Activated T-helper 1 cell treated with Interleukin-2 at 50 U/mL for 16 hours (primary cell): Measurements from ENCODE around the gene L1CAM.

Experiments
- DNase-seq: peaks from one replicate; pipeline ENCODE4 v3.0.0-alpha.2; 2020; ENCODE audit warnings: low read depth

L1CAM gene

DNA sequence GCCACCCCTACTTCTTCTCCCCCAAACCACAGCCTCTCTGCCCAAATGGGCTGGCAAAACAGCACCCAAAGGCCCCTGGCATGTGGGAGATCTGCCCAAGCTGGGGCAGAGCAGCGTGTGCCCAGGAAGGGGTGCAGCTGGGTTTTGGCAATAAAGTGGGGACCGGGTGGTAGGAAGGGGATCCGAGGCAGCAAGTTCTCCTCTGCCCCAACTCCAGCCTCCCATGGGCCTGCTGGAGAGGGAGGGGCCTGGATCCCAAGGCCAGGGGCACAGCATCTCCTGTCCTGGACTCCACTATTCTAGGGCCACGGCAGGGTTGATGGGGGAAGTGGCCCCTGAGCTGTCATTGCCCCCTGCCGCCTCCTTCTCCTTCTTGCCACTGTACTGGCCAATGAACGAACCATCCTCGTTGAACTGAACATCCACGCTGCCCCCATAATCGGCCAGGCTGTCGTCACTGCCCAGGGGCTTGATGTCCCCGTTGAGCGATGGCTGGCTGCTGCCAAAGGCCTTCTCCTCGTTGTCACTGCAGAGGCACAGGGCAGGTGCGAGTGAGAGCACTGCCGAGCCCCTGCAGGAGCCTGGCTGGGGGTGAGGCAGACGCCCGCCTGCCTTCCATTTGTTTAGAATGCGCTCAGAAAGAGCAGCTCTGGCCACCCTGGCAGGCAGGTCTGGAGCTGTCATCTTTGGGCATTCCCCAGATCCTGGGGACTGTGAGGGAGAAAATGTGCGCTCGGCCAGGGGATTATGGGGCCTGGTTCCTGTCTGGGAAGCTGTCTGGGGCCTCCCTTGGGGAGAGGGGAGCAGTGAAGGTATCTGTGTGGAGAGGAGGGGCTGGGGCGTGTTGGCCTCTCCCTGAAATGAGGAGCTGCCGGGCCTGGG, 23.4 kb downstream of the L1CAM start:
- DNase-seq: no peak

DNA sequence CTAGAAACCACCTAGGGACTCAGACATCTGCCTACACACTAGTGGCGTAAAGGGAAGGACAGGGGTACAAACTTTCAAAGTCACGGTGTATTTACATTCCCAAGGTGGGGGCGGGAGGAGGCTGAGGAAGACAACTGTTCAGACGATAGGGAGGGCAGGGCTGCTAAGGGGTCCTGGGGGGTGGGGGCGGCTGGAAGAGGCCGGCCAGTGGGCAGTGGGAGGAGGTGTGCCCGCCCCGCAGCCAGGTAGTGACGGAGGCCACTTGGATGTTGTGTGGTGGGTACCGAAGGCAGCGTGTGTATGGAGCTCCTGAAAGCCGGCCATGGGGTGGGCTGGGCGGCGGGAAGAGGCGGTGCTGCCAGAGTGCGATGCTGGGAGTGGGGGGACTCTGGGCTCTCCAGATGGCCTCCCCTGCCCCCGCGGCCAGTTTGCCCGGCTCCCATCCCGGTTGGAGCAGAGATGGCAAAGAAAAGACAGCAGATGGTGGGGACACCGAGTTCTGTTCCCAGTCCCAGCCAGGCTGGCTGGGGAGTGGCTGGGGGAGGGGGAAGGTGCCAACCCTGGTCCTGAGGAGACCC, 24.2 kb downstream of the L1CAM start:
- DNase-seq: no peak

DNA sequence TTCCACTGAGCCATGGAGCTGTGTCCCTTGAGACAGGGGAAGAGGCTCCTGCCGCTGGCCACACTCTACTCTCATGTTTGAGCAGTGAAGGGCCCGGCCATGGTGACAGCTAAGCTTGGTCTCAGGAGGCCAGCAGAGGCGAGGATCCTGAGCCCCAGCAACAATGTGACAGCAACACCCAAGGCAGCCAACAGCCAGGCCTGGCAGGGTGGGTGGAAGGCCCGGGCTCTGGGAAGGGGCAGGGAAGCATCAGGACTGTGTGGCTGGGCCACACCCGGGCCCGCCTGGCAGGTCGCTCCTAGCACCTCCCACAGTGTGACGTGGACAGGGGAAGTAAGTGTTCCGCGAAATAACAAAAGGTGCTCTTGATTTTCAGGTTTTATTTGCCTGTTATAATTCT, 24.8 kb downstream of the L1CAM start:
- DNase-seq: no peak

DNA sequence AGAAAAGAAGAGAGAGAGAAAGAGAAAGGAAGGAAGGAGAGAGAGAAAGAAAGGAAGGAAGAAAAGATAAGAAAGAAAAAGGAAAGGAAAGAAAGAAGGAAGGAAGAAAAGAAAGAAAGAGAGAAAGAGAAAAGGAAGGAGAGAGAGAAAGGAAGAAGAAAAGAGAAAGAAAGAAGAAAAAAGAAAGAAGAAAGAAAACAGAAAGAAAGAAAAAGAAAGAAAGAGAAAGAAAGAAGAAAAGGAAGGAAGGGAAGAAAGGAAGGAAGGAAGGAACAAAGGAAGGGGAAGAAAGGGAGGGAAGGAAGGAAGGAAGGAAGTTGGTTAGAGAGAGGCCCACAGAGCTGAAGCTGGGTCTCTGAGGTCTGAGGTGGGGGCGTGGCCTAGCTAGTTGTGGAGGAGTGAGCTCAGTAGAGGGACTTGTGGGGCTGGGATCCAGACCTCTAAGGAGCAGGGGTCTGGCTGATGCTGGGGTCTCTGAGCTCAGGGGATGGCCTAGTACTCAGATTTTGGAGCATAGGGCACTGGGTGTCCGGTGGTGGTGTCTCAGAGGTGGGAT, 28.5 kb downstream of the L1CAM start:
- DNase-seq: no peak

DNA sequence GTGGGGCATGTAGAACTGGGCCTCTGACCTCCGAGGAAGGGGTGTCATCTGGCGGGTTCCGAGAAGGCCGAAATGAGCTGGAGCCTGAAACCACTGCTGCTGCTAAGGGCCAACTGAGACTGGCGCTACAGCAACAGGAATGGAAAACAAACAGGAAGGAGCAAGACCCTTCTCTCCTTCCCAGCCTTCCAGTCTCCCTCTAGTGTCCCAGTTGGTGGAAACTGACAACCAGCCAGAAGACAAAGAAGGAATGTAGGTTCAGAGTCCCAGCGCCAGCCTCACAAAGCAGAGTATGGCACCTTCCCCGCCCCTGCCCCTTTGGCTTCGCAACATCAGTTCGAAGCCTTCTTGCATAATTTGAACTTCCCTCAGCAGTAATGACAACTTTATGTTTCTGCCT, 31.3 kb downstream of the L1CAM start:
- no peak for DNase-seq

DNA sequence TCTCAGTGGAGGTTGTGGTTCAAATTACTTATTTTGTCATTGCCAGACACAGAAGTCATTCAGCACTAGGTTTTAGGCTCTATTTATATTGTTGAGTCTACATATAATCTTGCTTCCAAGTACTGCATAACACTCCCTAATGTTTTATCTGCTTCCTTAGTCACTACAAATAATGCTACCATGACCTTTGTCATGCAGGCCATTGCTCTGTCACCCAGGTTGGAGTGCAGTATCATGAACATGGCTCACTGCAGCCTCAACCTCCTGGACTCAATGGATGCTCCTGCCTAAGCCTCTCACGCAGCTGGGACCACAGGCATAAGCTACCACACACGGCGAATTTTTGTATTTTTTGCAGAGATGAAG, 32.1 kb downstream of the L1CAM start:
- DNase-seq: no peak

DNA sequence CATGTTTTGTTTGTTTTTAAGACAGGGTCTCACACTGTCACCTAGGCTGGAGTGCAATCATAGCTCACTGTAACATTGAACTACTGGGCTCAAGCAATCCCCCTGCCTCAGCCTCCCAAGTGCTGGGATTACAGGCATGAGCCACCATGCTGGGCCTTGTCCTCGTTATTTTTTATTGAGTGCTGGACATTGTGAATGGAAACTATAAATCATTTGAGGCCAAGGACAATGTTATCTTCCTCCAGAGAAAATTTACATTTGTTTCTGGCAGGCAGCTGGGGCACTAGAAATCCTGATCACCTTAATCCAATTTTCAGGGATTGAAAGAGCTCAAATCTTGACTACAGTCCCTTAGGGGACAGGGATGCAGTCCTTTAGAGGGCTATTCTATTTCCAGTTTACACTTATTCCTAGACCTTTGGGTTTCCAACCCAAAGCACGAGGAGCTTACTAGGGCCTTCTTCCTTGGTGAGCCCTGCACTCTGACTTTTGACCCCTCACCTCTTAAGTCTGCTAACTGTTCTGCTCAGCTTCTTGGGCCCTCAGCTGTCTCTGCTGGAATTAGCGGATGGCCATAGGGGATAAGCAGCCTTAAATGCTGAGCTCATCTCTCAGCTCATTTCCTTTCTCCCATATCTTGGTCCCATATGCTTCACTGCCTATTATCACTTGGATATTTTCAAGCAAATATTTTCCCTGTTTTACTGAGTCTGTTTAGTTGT, 32.6 kb downstream of the L1CAM start:
- DNase-seq: no peak

DNA sequence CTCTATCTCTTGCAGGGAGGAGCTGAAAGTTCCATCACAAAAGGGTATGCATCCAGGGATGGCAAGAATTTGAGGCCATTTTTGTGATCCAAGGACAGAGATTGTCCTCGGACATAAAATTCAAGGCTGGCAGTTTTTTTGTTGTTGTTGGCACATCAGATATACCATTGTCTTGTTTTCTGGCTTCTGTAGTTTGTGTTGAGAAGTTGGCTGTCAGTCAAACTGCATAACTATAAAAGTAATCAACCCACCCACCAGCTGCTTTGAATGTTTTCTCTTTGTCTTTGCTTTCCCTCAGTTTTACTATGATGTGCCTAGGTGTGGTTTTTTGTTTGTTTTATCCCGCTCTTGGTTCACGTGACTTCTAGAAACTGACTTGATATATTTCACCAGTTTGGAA, 34.0 kb downstream of the L1CAM start:
- DNase-seq: no peak

DNA sequence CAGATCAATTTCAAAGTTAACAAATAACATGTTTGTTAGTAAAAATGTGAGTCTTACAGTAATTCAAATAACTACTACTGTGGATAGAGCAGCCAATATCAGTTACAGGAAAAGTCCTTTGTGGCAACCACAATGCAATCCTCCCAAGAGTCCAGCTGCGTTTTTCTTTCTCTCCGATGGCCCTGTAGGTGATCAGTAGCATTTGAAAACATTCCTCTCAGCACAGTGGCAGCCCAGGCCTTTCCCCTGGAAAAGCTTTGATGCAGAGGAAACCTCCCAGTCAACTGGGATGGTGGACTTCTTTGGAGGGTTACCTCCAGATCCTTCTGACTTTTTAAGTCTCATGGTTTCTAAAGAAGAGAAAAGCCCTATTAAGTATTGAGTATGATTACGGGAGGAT, 37.6 kb downstream of the L1CAM start:
- DNase-seq: no peak

DNA sequence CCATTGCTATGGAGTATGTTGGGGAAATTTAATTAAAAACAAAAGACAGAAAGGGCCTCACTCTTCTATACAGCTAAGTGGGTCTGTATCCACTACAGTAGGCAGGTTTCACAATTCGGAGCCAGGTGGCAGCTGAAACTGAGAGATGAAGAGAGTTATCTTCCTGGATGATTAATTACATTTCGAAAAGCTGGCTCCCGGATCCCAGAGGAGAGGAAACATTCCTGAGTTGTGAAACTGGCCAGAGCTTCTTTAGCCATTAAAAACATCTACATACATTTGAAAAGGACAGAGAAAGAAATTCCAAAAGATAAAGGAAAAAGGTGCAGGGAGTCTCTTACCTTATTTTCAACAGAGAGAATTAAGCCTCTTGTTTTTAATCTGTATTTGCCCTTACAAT, 40.1 kb downstream of the L1CAM start:
- no peak for DNase-seq

DNA sequence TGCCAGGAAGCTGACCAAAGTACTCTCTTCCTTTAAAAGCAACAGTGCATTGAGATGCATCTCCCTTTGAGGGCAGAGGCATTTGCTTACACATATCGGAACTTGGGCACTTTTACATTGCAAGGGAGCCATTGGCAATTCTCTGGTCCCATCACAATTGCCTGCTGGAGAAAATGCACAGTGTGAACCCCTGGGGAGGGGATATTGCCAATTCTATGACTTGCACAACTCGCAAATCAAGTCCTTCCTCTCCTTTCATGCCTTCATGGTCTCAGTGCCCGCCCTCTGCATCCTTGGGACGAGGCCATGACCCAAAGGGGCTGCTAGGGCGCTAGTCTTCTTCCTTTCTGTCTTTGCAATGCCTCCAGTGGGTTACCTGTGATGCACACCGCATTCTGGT, 40.8 kb downstream of the L1CAM start:
- DNase-seq: no peak

DNA sequence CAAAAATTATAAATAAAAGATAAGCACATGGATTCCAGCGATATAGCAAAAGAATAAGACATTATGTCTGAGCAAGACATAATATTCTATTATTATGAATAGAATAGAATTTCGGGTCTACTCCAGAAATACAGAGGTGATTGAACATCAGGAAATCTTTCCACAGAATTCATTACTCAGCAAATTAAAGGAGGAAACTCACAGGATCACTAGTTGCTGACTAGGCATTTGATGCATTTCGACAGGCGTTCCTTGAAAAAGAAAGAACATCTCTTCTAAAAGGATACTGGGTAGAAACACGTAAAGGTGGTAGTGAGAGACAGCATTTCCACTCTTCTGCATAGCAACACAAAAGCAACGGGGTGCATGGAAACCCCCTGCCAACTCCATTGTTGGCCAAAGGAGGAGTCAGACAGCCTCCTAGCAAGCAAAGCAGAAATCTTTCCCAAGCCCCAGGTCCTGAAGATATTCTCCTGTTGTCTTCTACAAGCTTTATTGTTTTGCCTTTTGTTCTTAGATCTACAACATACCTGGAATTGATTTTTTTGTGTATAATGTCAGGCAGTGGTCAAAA, 41.4 kb downstream of the L1CAM start:
- no peak for DNase-seq

DNA sequence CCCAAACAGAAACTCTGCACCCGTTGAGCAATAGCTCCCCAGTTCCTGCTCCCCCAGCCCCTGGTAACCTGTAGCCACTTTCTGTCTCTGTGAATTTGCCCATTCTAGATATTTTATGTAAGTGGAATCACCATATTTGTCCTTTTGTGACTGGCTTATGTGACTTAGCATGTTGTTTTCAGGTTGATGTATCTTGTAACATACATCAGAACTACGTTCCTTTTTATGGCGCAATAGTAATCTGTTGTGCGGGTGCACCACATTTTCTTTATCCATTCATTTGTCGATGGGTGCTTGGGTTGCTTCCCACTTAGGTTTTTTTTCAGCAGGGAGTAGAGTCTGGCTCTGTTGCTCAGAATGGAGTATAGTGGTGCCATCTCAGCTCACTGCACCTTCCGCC, 49.1 kb downstream of the L1CAM start:
- no peak for DNase-seq

DNA sequence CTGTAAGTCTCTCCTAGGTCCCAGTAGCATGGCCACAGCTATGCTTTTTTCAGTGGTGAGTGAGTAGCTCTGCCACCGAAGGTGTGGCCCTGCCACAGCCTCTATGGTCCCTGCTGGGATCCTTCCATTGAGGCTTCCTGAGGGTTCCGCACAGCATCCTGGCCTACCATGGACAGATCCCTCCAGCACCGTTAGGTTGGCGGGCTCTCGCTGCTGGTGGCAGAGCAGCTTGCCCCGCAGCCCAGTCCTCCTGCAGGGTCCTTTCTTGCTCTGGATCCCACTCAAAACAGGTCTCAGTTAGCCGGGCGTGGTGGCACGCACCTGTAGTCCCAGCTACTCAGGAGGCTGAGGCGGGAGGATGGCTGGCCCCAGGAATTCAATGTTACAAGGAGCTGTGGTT, 53.2 kb downstream of the L1CAM start:
- DNase-seq: no peak

DNA sequence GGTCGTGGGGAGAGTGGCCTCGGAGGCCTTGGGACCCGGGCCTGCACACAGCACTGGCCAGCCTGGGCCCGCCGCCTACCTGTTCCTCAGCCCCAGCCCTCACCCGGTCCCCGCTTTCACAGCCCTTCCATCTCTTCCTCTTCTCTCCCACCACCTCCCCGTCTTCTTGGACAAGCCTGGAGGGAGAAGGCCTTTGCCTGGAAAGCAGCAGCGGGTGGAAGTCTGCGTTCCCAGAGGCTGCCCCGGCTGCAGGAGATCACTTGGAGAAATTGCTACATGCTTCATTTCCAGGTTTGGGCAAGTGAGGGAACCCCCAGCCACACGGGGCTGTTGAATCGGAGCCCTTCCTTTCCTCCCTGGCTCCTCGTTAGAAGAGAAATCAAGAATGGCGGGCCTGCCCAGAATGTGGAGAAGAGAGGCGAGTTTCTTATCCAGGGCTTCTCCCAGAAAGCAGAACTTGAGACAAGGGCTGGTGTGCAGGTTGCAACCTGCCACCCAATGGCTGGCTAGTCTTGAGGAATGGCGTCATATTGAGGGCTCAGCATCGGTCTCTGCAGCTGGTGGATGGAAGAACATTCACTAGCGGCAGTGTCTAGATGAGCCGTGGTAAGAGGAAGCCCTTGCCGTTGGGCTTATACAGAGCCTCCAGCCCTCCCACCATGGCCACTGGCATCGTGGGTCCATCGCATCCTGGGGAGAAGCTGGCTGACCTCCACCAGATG, 54.4 kb downstream of the L1CAM start:
- no peak for DNase-seq

DNA sequence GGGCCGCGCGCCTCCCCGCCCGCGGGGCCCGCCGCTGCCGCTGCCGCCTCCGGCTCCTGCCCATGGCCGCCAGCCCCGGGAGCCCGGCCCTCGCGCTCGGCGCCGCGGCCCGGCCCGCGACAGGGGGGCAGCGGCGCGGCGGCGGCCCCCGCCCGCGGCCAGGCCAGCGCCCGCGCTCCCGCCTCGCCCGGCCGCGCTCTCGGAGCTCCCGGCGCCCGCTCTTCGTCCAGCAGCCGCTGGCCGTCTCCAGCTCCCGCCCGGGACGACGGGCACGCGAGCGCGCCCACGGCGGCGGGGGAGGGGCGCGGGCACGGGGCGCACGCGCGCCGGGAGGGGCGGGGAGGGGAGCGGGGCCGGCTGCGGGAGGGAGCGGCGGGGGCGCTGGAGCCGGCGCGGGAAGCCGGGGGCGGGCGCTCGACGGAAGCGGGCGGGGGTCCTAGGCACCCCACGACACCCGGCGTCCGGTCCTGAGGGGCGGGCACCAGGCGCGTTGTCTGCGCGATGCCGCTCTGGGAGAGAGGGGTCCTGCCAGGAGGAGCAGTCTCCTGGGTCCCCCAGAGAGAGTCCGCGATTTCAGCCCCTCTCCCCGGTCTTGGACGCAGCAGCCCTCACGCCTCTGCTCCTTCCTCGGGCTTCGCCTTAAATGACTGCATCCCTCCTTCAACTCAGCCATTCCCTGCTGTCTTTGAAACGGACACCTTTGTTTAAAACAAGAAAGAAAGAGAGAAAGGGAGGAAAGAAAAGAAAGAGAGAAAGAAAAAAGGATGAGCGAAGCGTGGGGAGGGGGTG, 55.1 kb downstream of the L1CAM start:
- DNase-seq: no peak

DNA sequence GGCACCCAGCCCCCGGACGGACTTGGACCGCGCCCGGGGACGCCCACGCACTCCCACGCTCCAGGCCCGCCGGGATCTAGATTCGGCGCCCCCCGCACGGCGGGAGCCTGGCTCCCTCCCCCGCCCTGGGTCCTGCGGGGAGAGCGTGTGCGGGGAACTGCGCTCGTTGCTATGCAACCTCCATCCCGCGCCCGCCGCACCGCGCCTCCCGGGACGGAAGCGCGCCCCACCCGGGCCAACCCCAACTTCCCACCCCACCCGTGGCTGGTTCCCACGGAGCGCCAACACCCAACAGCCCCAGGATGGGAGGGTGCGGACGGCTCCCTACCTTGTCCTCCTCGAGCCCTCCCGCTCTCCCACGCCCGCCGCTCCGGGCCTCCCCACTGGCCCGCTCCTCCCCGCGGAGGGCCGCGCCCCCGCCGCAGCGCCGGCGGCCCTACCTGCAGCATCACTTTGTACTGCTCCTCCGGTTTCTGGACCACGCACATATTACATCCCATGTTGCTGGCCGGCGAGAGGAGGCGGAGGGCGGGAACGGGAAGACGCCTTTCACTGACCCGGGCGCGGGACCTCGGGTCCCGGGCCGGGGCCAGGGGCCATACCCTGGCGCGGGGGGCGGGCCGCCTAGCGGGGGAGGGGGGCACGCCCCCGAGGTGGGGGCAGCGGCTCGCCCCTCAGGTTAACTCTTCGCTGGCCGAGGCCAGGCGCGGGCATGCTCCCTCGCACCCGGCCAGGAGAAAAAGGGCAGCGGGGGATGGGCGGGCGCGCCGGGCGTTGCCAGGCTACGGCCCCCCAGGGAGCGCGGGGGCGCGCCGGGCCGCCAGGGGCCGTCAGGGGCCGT, 56.0 kb downstream of the L1CAM start, which contains the start of gene PDZD4:
TSS of gene PDZD4 (minus strand) at position 746 of the 841 bp plus-strand sequence. CDS start at position 500, 246 bp downstream.
- no peak for DNase-seq

DNA sequence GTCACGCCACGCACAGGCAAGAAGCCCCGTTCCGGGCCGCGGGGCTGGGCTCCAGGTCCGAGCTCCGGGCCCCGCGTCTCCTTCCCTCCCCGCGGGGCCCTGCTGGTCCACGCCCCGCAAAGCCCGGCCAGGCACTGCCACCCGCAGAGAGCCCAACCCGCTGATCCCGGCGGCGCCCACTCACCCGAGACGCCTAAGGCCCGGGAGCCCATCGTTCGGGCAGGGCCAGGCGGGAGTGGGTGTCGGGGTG, 56.5 kb downstream of the L1CAM start:
- no peak for DNase-seq

DNA sequence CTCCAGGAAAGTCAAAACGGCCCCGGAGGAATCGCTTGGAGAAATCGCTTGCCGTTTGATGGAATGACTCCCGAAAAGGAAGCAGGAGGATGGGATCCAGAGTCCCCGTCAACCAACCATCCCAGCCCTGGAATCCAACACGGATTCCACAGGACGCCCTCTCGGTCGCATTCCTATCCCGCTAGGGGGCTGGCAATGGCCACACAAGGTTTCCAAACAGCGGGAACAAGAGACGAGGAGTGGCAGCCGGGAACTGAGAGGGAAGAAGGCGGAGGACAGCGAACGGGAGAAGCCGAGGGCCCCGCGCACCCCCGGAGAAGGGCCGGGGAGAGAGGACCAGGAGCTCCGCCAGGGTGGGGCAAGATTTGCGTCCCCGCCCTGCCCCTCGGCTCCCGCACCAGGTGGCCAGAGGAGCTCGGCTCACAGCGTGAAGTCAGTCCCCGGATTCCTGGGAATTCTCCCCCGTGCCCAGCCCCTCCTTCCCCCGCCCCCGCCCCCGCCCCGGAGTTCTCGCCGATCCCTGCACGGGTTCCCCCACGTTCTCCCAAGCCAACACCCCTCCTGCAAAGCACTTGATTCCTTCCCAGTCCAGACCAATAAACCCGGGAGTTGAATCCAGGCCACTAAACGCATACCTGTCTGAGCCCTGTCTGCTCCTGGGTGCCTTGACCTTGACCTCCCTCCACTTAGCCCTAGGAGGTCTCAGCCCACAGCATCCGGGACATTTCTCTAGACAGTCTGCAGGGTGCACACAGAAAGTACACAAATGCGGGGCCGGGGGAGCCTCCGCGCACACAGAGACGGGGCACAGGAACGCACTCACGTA, 57.0 kb downstream of the L1CAM start:
- no peak for DNase-seq
